22Rv1 (cell line): ENCODE data around the gene ZNF432.
"Not testable (repeated sequence)": the region's sequence is repeated elsewhere in the genome, so short reads cannot be mapped to it uniquely, and the experiment has no call there.

ENCODE experiments used
- CTCF ChIP-seq: fragments of 450-650 bp; IDR thresholded peaks from 2 replicates; pipeline ENCODE4 v1.5.1; 2017; ENCODE audit warnings: mild to moderate bottlenecking
- ZFX ChIP-seq: fragments of 450-650 bp; IDR thresholded peaks from 2 replicates; pipeline ENCODE4 v1.6.1; 2017; ENCODE audit warnings: antibody characterized with exemption, borderline replicate concordance

DNA sequence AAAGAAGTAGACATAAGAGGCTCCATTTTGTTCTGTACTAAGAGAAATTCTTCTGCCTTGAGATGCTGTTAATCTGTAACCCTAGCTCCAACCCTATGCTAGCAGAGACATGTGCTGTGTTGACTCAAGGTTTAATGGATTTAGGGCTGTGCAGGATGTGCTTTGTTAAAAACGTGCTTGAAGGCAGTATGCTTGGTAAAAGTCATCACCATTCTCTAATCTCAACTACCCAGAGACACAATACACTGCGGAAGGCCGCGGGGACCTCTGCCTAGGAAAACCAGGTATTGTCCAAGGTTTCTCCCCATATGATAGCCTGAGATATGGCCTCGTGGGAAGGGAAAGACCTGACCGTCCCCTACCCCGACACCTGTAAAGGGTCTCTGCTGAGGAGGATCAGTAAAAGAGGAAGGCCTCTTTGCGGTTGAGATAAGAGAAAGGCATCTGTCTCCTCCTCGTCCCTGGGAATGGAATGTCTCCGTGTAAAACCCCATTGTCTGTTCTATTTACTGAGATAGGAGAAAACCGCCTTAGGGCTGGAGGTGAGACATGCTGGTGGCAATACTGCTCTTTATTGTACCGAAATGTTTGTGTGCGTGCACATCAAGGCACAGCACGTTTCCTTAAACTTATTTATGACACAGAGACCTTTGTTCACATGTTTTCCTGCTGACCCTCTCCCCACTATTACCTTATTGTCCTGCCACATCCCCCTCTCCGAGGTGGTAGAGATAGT lies 22.2 kb downstream of the ZNF432 start:
- not testable (repeated sequence) for TF ChIP-seq CTCF, ZFX
